Measurements from ENCODE around the gene DMD.

DNA sequence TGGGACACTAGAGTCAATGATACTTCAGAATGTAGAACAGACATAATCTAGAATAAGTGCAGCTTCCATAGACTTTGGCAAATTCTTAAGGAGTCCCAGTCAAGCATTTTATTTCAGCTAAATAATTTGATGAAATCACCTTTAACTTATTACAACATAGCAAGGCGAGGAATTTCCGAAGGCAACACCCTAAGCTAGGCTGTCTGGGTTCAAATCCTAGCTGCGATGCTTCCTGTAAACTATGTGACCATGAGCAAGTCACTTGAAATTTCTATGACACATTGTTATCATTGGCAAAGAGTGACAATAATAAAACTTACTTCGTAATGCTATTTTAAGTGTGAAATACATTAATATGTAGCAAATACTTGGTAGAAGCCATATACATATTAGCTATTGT, 679.1 kb downstream of the DMD start:
- TF ChIP-seq, protein P1, sequence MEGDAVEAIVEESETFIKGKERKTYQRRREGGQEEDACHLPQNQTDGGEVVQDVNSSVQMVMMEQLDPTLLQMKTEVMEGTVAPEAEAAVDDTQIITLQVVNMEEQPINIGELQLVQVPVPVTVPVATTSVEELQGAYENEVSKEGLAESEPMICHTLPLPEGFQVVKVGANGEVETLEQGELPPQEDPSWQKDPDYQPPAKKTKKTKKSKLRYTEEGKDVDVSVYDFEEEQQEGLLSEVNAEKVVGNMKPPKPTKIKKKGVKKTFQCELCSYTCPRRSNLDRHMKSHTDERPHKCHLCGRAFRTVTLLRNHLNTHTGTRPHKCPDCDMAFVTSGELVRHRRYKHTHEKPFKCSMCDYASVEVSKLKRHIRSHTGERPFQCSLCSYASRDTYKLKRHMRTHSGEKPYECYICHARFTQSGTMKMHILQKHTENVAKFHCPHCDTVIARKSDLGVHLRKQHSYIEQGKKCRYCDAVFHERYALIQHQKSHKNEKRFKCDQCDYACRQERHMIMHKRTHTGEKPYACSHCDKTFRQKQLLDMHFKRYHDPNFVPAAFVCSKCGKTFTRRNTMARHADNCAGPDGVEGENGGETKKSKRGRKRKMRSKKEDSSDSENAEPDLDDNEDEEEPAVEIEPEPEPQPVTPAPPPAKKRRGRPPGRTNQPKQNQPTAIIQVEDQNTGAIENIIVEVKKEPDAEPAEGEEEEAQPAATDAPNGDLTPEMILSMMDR (IDR thresholded peaks at IDR 0.05): no peak
- no peak for TF ChIP-seq EZH2 (IDR thresholded peaks at IDR 0.05)

Measured in neural progenitor cell (in vitro differentiated cells).